ENCODE data around the gene SACS.

GRCh38 chr13:23433171-23434153 is at the start of gene SACS:
- TF ChIP-seq CTCF (IDR thresholded peaks at IDR 0.05), result no peak
- TF ChIP-seq POLR2A (IDR thresholded peaks at IDR 0.05), result no peak
- TF ChIP-seq POLR2AphosphoS5 (IDR thresholded peaks at IDR 0.05), result no peak
- TF ChIP-seq EP300 (IDR thresholded peaks at IDR 0.05; ENCODE audit: low read depth), result no peak
